ENCODE results near the gene PTPN14. TPM values are rescaled to one million over a fixed set of nuclear protein-coding genes. Genes with fewer than 3 reads are reported as not detected.

The PTPN14 gene
- total RNA-seq, 1 experiment from 2014 or later, result 76.4 TPM

GRCh38 chr1:214493126-214493796 is 58.1 kb downstream of the PTPN14 start:
- no peak for DNase-seq
- Histone ChIP-seq H3K56ac (ENCODE audit: insufficient read length, low read depth, low read length) (no peak overlapping the region), H2BK20ac (ENCODE audit: low read depth, low read length, poor library complexity, severe bottlenecking) (no peak overlapping the region), H3K27ac (ENCODE audit: insufficient read length, low read depth, low read length) (no peak overlapping the region), H3K4me1 (ENCODE audit: insufficient read depth, low read length) (peaks cover 11% of the 10 kb centered on the region; the same call in 1 of the 2 replicates), H2BK12ac (ENCODE audit: insufficient read length, low read depth, low read length) (no peak overlapping the region), H4K5ac (ENCODE audit: insufficient read length, low read depth, low read length) (no peak overlapping the region), H2BK120ac (ENCODE audit: low read depth, low read length, poor library complexity, severe bottlenecking) (no peak overlapping the region), H3K79me1 (ENCODE audit: insufficient read depth, low read depth, low read length, poor library complexity, severe bottlenecking) (no peaks in the 10 kb centered on the region), H2BK15ac (ENCODE audit: low read depth, low read length) (no peak overlapping the region), H3K9me3 (ENCODE audit: control insufficient read depth, low read depth, low read length) (no peaks in the 10 kb centered on the region), H3K4me2 (ENCODE audit: insufficient read depth, insufficient read length, low read length) (no peak overlapping the region), H3K23ac (ENCODE audit: insufficient read length, low read depth, low read length) (no peak overlapping the region), H4K91ac (ENCODE audit: insufficient read length, low read depth, low read length) (no peak overlapping the region), H2BK5ac (ENCODE audit: insufficient read length, low read length) (no peak overlapping the region), H3K23me2 (ENCODE audit: insufficient read length, low read depth, low read length, poor library complexity, severe bottlenecking) (no peaks in the 10 kb centered on the region), H3K27me3 (ENCODE audit: insufficient read depth, low read length) (no peaks in the 10 kb centered on the region), H3K4ac (ENCODE audit: low read depth, low read length) (no peak overlapping the region), H3K18ac (ENCODE audit: insufficient read length, low read depth, low read length) (no peak overlapping the region), H2AFZ (ENCODE audit: low read length) (no peak overlapping the region), H2AK5ac (ENCODE audit: insufficient read length, low read length) (no peak overlapping the region), H3T11ph (ENCODE audit: low read length) (no peak overlapping the region), H3K79me2 (ENCODE audit: insufficient read depth, low read length) (peaks cover 6% of the 10 kb centered on the region; the same call in 1 of the 2 replicates), H4K8ac (replicated peaks; ENCODE audit: insufficient read length, low read depth, low read length) (no peak overlapping the region), H4K20me1 (ENCODE audit: control insufficient read depth, insufficient read depth, insufficient read length) (no peaks in the 10 kb centered on the region), H3K9ac (ENCODE audit: extremely low read depth, insufficient read length, low read length) (no peak overlapping the region), H3K14ac (ENCODE audit: insufficient read depth, low read length) (no peak overlapping the region)
- no peak for TF ChIP-seq CTCF (conservative IDR thresholded peaks at IDR 0.05)
- Mint-ChIP-seq H3K4me3 (no peak overlapping the region), H3K36me3 (ENCODE audit: insufficient read depth in 1 of 3, low read depth in 3 of 3) (no peaks in the 10 kb centered on the region; a peak in 1 of 7 replicates), H3K27me3 (ENCODE audit: low read depth) (no peaks in the 10 kb centered on the region), H3K4me1 (peaks cover 38 to 40% of the 10 kb centered on the region in 2 experiments), H3K27ac (peak overlapping the region in 2 of 3 experiments; percentile 25; a peak in 3 of 7 replicates), H3K9me3 (no peaks in the 10 kb centered on the region)
- WGBS (ENCODE audit: extremely low coverage, insufficient read length, low lambda C conversion rate), result no CpG with 5 or more reads among the region's 7 CpGs
